Measurements from ENCODE around the gene GLRA3. TPM values are rescaled to one million over a fixed set of nuclear protein-coding genes. Genes with fewer than 3 reads are reported as not detected.

Gene GLRA3
- total and polyA plus RNA-seq, 2 donors (not counting 3 experiments of a cell fraction or from before 2014, with no cell fraction given): not detected

- Histone ChIP-seq H2AFZ (ENCODE audit: low read depth, low read length) (no peak overlapping the region), H3K36me3 (ENCODE audit: control insufficient read depth in 2 of 2, extremely low read depth in 1 of 2, insufficient read depth in 2 of 2, low read length in 2 of 2) (no peaks in the 10 kb centered on the region), H3K4me1 (ENCODE audit: control insufficient read depth, extremely low read depth, insufficient read depth, low read length) (no peaks in the 10 kb centered on the region), H3K79me2 (ENCODE audit: control insufficient read depth, insufficient read depth, low read length) (no peaks in the 10 kb centered on the region), H3K9ac (replicated peaks; ENCODE audit: extremely low read depth, insufficient read depth, low read length) (no peak overlapping the region), H3K9me3 (replicated peaks; ENCODE audit: control insufficient read depth, insufficient read depth, low read length) (no peaks in the 10 kb centered on the region), H3K27me3 (ENCODE audit: control insufficient read depth in 2 of 2, insufficient read depth in 2 of 2, low read length in 2 of 2) (no peaks in the 10 kb centered on the region), H3K4me3 (replicated peaks in 1 of 3; ENCODE audit: insufficient read depth in 1 of 3, low read depth in 1 of 3, low read length in 3 of 3) (no peak overlapping the region), H3K4me2 (ENCODE audit: insufficient read depth, low read length) (no peak overlapping the region), H3K27ac (ENCODE audit: insufficient read depth, low read depth, low read length) (no peak overlapping the region), H3K9me1 (replicated peaks; ENCODE audit: control insufficient read depth, extremely low read depth, insufficient read depth, low read length) (no peaks in the 10 kb centered on the region), H4K20me1 (replicated peaks; ENCODE audit: control insufficient read depth, extremely low read depth, insufficient read depth, low read length) (no peaks in the 10 kb centered on the region)
- TF ChIP-seq MYC (IDR thresholded peaks at IDR 0.05; ENCODE audit: low read depth, low read length): no peak
- TF ChIP-seq POLR2AphosphoS5 (IDR thresholded peaks at IDR 0.05; ENCODE audit: insufficient read depth, low read depth, low read length): no peak
- no peak for TF ChIP-seq POLR2A (IDR thresholded peaks at IDR 0.05; ENCODE audit: low read depth, low read length)
- TF ChIP-seq EZH2 (IDR thresholded peaks at IDR 0.05; ENCODE audit: borderline replicate concordance, low read depth, low read length, severe bottlenecking): no peak
- no peak for TF ChIP-seq GATA2 (IDR thresholded peaks at IDR 0.05; ENCODE audit: insufficient read depth, insufficient read length, low read depth, low read length)
- TF ChIP-seq FOS (IDR thresholded peaks at IDR 0.05; ENCODE audit: borderline replicate concordance, insufficient read depth, low read length): no peak
- TF ChIP-seq JUN (IDR thresholded peaks at IDR 0.05; ENCODE audit: borderline replicate concordance, insufficient read depth, insufficient read length, low read depth): no peak
- no peak for TF ChIP-seq CTCF (IDR thresholded peaks at IDR 0.05; ENCODE audit: extremely low read depth in 1 of 2, insufficient read depth in 1 of 2, low read depth in 1 of 2, low read length in 2 of 2)
- CTCF ChIA-PET: no interaction called here
- dilution Hi-C loops (cut with MboI; ENCODE audit: extremely low pct_ligation_motif_present, low sequenced_read_pairs): no loop called here
- intact Hi-C loops (cut with micrococcal nuclease): no loop called here
- POLR2A ChIA-PET: no interaction called here
- DNase-seq (ENCODE audit: low read depth, low spot score): no peak
- BruUV-seq (replicated peaks): no TSS peak
- no peak for FAIRE-seq
These were observed 31.5 kb upstream of the GLRA3 start for GRCh38 chr4:174860588-174860987.
